ENCODE results near the gene HNRNPF. TPM values are rescaled to one million over a fixed set of nuclear protein-coding genes. Genes with fewer than 3 reads are reported as not detected.
A peak's percentile ranks its signal among the peaks of the same experiment; 100 is the strongest.

HNRNPF gene
- total RNA-seq, 2 experiments from 2014 or later, result 86.5 to 87.9 TPM

DNA sequence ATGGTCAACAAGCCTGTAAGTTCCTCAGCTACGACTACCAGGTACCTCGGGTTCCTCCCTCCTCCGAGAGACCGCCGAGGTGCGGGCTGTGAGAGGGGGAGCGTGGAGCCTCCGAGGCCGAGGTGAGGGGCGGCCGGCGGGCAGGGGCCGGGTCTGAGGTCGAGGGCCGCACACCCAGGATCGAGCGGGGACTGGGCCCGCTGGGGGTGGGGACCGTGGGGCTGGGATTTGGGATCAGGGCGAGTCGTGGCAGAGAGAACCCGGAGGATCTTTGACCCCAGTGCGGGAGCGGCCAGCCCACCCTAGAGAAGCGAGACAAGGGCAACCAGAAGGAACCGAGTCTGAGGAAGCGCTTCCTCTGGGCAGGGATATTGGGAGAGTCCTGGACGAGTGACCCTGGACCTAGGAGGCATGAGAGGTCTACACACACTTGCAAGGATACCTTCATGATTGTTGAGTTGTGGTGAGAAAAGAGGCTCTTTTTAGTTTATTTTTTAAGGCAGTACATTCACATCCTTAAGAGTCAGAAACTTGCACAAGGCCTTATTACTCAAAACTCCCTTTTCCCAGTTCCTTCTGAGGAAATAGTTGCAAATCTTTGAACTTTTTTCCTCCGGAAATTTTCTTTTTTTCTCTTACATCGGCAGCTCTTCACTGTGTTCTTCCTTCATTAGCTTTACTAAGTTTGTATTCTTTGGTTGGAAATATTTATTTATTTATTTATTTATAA is 28.3 kb upstream of the HNRNPF start:
- Mint-ChIP-seq H3K4me1 (ENCODE audit: low read depth) (peaks cover 27% of the 10 kb centered on the region), H3K27me3 (no peaks in the 10 kb centered on the region), H3K9me3 (no peaks in the 10 kb centered on the region), H3K27ac (peak overlapping the region; percentile 96), H3K36me3 (ENCODE audit: low read depth) (peaks cover 6% of the 10 kb centered on the region), H3K4me3 (peak overlapping the region; percentile 97)
- Histone ChIP-seq H3K27me3 (ENCODE audit: control insufficient read depth in 1 of 2, insufficient read depth in 2 of 2, low read length in 2 of 2) (no peaks in the 10 kb centered on the region), H3K4me3 (ENCODE audit: low read length) (peak overlapping the region; percentile 92), H3K9me3 (ENCODE audit: control insufficient read depth in 1 of 2, insufficient read depth in 1 of 2, low read length in 2 of 2) (no peaks in the 10 kb centered on the region), H3K4me1 (ENCODE audit: insufficient read depth, low read length) (peaks cover 23% of the 10 kb centered on the region), H3K27ac (ENCODE audit: low read depth in 1 of 2, low read length in 2 of 2) (peak overlapping the region; percentile 95 to 96), H3K36me3 (ENCODE audit: insufficient read depth, low read length) (no peaks in the 10 kb centered on the region)
- TF ChIP-seq, protein P1, sequence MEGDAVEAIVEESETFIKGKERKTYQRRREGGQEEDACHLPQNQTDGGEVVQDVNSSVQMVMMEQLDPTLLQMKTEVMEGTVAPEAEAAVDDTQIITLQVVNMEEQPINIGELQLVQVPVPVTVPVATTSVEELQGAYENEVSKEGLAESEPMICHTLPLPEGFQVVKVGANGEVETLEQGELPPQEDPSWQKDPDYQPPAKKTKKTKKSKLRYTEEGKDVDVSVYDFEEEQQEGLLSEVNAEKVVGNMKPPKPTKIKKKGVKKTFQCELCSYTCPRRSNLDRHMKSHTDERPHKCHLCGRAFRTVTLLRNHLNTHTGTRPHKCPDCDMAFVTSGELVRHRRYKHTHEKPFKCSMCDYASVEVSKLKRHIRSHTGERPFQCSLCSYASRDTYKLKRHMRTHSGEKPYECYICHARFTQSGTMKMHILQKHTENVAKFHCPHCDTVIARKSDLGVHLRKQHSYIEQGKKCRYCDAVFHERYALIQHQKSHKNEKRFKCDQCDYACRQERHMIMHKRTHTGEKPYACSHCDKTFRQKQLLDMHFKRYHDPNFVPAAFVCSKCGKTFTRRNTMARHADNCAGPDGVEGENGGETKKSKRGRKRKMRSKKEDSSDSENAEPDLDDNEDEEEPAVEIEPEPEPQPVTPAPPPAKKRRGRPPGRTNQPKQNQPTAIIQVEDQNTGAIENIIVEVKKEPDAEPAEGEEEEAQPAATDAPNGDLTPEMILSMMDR (IDR thresholded peaks at IDR 0.05), result no peak
- ATAC-seq (ENCODE audit: poor library complexity) (no peak), DNase-seq (no peak)
- intact Hi-C loops (cut with DNase I, micrococcal nuclease), result loop anchor here (1.0 to 5.0 kb wide), 4 partner anchors 15 to 40 kb away; no protein-coding TSS in a partner anchor
- POLR2A ChIA-PET, result interaction anchor here (0.7 to 2.6 kb wide), 14 partner anchors 10 to 299 kb away, joined by 3 to 23 read pairs (median 8); partner anchors contain the start of genes CSGALNACT2 and HNRNPF
- CTCF ChIA-PET, result interaction anchor here (0.6 to 1.6 kb wide), 9 partner anchors 10 to 49 kb away, joined by 3 to 4 read pairs (median 3); partner anchors contain the start of gene HNRNPF

DNA sequence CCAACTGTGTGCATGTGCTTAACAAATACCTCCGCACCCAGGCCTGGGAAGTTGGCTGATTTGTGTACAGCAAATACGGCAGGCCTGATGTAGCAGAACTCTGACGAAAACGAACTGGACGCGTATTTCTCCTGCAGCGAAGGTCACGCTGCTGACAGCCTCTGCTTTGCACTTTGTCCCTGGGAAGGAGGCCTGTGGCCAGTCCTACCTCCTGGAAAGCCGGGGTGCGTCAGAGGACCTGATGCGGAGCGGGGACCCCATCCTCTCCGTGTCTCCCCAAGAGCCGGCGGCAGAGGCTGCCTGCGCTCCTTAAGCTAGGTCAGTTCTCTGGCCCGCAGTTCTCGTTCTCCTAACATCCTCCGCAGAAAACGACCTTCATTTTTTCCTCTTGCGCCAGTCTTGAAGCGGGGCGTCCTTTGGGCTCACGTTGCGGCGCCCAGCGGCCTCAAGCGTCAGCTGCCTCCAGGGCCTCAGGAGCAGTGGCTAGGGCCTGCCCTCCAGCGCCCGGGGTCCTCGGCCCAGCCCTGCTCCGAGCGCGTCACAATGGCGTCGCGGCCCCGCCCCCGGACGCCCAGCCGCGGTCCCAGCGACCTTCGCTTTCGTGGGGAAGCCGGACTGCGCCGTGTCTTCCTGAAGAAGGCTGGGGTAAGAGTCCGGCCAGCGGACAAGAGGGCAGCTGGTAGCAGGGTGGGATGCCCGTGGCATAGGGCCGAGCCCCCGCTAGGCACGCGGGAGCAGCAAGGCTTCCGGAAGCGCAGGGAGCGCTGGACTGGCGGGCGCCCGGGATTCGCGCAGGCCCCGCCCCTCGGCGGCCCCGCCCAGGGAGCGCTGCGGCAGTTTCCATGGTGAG is 27.5 kb upstream of the HNRNPF start, which contains the start of gene ZNF487:
ZNF487 (plus strand) TSS at position 821 of the 850 bp plus-strand sequence. CDS start 38,703 bp downstream, outside the sequence.
- intact Hi-C loops (cut with DNase I, micrococcal nuclease), result loop anchor here (1.0 to 5.0 kb wide), 7 partner anchors 16 to 39 kb away; partner anchors contain the start of gene HNRNPF (in 1 of the 2)
- H3K4me3 Mint-ChIP-seq, result peak within 1 kb of the TSS; percentile 97
- CTCF ChIA-PET, result interaction anchor here (0.6 to 1.6 kb wide), 9 partner anchors 9 to 48 kb away, joined by 3 to 4 read pairs (median 3); partner anchors contain the start of gene HNRNPF
- Histone ChIP-seq H3K4me1 (ENCODE audit: insufficient read depth, low read length) (peaks cover 23% of the 10 kb centered on the region), H3K27ac (ENCODE audit: low read depth in 1 of 2, low read length in 2 of 2) (peak within 1 kb of the TSS; percentile 95 to 96), H3K27me3 (ENCODE audit: control insufficient read depth in 1 of 2, insufficient read depth in 2 of 2, low read length in 2 of 2) (no peaks in the 10 kb centered on the region), H3K36me3 (ENCODE audit: insufficient read depth, low read length) (no peaks in the 10 kb centered on the region), H3K9me3 (ENCODE audit: control insufficient read depth in 1 of 2, insufficient read depth in 1 of 2, low read length in 2 of 2) (no peaks in the 10 kb centered on the region), H3K4me3 (ENCODE audit: low read length) (peak within 1 kb of the TSS; percentile 92)
- TF ChIP-seq, protein P1 (IDR thresholded peaks at IDR 0.05), result no peak
- ATAC-seq (ENCODE audit: poor library complexity) (peak; percentile 86), DNase-seq (peak; percentile 69 to 94 (median 85))
- H3K27ac Mint-ChIP-seq, result peak within 1 kb of the TSS; percentile 96
- no peaks in the 10 kb centered on the region for H3K9me3 Mint-ChIP-seq
- H3K36me3 Mint-ChIP-seq (ENCODE audit: low read depth), result peaks cover 6% of the 10 kb centered on the region
- H3K27me3 Mint-ChIP-seq, result no peaks in the 10 kb centered on the region
- POLR2A ChIA-PET, result interaction anchor here (0.7 to 2.6 kb wide), 14 partner anchors 9 to 299 kb away, joined by 3 to 23 read pairs (median 8); partner anchors contain the start of genes CSGALNACT2 and HNRNPF
- peaks cover 27% of the 10 kb centered on the region for H3K4me1 Mint-ChIP-seq (ENCODE audit: low read depth)

DNA sequence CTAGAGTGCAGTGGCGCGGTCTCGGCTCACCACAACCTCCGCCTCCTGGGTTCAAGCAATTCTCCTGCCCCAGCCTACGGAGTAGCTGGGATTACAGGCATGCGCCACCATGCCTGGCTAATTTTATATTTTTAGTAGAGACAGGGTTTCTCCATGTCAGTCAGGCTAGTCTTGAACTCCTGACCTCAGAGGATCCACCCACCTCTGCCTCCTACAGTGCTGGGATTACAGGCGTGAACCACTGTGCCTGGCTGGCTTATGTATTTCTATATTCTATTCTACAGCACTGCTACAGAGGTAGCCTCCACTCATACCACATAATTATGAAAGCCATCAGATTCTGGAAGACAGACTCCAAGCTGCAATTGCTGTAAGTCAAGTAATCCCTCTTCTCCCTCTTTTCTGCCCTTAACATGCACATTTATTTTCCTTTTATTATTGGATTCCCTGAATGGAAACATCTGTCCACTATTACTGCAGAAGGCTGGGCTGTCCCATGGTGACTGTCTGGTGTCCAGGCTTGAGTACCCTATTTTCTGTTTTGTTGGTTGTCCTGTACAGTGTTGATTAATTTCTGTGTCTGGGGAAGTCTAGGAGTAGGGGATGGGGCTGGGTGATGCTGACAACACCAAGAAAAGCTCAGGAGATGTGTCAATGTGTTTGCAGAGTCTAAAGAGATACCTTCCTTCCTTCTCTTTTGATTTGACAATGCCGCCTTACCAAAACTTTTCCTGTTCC is 22.1 kb upstream of the HNRNPF start:
- H3K27me3 Mint-ChIP-seq, result no peaks in the 10 kb centered on the region
- POLR2A ChIA-PET, result no interaction called here
- Histone ChIP-seq H3K4me1 (ENCODE audit: insufficient read depth, low read length) (peaks cover 23% of the 10 kb centered on the region), H3K9me3 (ENCODE audit: control insufficient read depth in 1 of 2, insufficient read depth in 1 of 2, low read length in 2 of 2) (no peaks in the 10 kb centered on the region), H3K4me3 (ENCODE audit: low read length) (no peak overlapping the region), H3K36me3 (ENCODE audit: insufficient read depth, low read length) (no peaks in the 10 kb centered on the region), H3K27me3 (ENCODE audit: control insufficient read depth in 1 of 2, insufficient read depth in 2 of 2, low read length in 2 of 2) (no peaks in the 10 kb centered on the region), H3K27ac (ENCODE audit: low read depth in 1 of 2, low read length in 2 of 2) (no peak overlapping the region)
- CTCF ChIA-PET, result no interaction called here
- peaks cover 23% of the 10 kb centered on the region for H3K4me1 Mint-ChIP-seq (ENCODE audit: low read depth)
- intact Hi-C loops (cut with DNase I, micrococcal nuclease), result no loop called here
- H3K4me3 Mint-ChIP-seq, result no peak overlapping the region
- no peaks in the 10 kb centered on the region for H3K9me3 Mint-ChIP-seq
- peaks cover 1% of the 10 kb centered on the region for H3K36me3 Mint-ChIP-seq (ENCODE audit: low read depth)
- ATAC-seq (ENCODE audit: poor library complexity) (no peak), DNase-seq (no peak)
- TF ChIP-seq, protein P1 (IDR thresholded peaks at IDR 0.05), result no peak
- H3K27ac Mint-ChIP-seq, result no peak overlapping the region

All from CD4-positive, alpha-beta T cell (primary cell).